Measurements from ENCODE around the gene UIMC1.
"Not testable (repeated sequence)": the region's sequence is repeated elsewhere in the genome, so short reads cannot be mapped to it uniquely, and the experiment has no call there.

Gene UIMC1

GRCh38 chr5:177005619-177006264 is 837 bp downstream of the UIMC1 start:
- DNase-seq = no peak

DNA sequence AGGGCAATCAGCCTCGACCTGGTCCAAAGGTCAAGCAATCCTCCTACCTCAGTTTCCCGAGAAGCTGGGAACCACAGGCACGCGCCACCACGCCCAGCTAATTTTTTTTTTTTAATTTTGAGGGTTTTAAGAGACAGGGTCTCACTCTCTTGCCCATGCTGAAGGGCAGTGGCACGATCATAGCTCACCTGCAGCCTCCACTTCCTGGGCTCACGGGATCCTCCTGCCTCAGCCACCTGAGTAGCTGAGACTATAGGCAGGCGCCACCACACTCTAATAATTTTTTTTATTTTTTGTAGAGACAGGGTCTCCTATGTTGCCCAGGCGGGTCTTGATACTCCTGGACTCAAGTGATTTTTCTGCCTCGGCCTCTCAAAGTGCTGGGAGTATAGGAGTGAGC is 1.6 kb downstream of the UIMC1 start:
- no peak for DNase-seq

DNA sequence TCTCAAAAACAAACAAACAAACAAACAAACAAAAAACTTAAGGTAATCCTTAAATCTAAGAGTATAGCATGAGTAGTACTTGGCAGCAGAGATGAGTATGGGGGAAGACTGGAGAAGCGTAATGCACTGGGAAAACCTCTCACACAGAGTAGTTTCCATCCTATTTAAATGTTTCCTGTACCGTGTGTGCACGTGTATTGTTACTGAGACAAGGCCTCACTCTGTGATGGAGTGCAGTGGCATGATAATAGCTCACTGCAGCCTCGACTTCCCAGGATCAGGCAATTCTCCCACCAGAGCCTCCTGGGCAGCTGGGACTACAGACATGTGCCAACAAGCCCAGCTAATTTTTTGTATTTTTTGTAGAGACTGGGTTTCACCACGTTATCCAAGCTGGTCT is 2.9 kb downstream of the UIMC1 start:
- no peak for DNase-seq

- not testable (repeated sequence) for DNase-seq
Observed at GRCh38 chr5:176999526-176999925, 7.1 kb downstream of the UIMC1 start.

DNA sequence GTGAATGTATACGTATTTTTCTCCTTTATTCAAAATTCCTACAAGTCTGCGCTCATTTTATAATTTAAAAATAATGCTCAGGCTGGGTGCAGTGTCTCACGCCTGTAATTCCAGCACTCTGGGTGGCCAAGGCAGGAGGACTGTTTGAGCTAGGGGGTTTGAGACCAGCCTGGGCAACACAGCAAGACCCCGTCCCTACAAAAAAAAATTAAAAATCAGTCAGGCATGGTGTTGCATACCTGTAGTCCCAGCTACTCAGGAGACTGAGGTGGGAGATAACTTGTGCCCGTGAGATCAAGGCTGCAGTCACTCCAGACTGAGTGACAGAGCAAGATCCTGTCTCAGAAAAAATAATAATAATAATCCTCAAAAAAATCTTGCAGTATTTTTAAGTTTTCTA is 7.8 kb downstream of the UIMC1 start:
- no peak for DNase-seq

DNA sequence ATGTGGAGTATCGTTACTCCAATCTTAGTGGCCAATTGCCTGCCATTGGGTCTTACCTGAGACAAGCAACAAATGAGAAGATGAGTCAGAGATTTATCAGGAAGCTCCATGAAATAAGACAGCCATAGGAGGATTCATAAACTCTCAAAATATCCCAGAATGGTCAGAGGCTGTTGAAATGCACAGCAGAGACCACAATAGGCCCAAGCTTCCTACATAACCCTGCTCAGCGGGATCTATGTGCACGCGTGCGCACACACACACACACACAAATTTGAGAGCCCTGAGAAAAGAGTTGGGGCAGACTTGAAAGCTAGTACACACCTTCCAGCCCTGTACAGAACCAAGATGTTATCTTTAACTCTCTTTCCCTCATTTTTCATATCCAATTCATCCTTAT is 9.8 kb downstream of the UIMC1 start:
- no peak for DNase-seq

DNA sequence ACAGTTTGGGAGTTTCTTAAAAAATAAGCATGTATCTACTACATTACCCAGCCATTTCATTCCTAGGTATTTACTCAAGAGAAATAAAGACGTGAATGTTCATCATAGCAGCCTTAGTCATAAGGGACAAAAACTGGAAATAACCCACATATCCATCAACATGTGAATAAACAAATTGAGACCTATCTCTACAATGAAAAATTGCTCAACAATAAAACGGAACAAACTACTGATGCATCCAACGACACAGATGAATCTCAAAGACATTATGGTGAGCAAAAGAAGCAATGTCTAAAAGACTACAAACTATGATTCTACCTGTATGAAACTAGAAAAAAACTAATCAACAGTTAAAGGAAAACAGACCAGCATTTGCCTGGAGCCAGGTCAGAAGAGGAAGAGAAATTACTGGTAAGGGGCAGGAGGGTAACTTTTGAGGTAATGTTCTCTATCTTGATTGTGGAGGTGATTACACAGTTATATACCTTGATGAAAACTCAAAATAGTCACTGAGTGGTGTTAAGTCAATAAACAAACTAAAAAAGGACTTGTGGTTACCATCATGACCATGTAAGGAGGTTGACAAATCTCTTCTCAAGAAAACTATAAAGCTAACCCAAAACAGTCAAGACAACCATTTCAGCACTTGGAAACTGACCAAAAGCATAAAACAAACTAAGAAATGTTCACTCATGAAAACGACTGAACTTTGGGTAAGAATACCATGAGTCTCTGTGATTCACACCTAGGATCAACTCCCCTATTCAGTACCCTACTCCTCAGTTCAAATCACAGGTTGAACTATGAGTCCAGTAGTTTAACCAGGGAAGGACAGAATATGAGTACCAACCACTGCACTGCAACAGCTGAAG is 10.4 kb downstream of the UIMC1 start:
- DNase-seq = no peak

DNA sequence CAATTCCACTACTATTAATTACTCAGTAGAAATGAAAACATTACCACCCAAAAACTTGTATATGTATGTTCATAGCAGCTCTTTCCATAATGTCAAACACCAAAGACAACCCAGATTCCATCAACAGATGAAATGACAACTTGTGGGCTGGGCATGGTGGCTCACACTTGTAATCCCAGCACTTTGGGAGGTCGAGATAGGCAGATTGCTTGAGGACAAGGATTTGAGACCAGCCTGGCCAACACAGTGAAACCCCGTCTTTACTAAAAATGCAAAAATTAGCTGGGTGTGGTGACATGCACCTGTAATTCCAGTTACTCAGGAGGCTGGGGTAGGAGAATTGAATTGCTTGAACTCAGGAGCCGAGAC is 11.5 kb downstream of the UIMC1 start:
- DNase-seq = no peak

GRCh38 chr5:176994460-176995121 is 12.0 kb downstream of the UIMC1 start:
- no peak for DNase-seq

GRCh38 chr5:176993081-176993480 is 13.5 kb downstream of the UIMC1 start:
- not testable (repeated sequence) for DNase-seq

GRCh38 chr5:176987583-176987982 is 19.0 kb downstream of the UIMC1 start:
- DNase-seq = no peak

DNA sequence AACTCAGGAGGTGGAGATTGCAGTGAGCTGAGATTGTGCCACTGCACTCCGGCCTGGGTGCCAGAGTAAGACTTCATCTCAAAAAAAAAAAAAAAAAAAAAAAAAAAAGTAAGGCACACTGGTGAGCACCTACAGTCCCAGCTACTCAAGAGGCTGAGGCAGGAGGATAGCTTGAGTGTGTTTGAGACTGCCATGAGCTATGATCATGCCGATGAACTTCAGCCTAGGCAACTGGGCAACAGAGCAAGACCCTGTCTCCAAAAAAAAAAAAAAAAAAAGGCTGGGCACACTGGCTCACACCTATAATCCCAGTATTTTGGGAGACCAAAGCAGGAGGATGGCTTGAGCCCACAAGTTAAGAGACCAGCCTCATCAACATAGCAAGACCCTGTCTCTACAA is 20.3 kb downstream of the UIMC1 start:
- no peak for DNase-seq

DNA sequence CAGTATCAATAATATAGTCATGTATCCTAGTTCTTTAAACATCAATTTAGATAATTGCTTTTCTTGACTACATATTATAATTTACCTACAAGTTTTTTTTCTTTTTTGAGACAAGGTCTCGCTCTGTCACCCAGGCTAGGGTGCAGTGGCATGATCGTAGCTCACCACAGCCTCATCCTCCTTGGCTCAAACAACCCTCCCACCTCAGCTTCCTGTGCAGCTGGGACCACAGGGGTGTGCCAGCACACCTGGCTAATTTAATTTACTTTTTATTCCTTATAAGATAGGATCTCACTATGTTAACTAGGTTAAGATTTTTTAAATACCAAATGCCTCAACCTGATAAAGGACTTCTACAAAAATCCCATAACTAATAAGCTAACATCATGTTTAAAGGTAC is 21.1 kb downstream of the UIMC1 start:
- no peak for DNase-seq

- DNase-seq = not testable (repeated sequence)
Observed at GRCh38 chr5:176984176-176984575, 22.4 kb downstream of the UIMC1 start.

DNA sequence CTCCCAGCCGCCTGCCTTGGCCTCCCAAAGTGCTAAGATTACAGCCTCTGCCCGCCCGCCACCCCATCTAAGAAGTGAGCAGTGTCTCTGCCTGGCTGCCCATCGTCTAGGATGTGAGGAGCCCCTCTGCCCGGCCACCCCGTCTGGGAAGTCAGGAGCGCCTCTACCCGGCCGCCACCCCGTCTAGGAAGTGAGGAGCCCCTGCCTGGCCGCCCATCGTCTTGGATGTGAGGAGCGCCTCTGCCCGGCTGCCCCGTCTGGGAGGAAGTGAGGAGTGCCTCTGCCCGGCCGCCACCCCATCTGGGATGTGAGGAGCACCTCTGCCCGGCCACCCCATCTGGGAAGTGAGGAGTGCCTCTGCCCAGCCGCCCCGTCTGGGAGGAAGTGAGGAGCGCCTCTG is 23.0 kb downstream of the UIMC1 start:
- DNase-seq = not testable (repeated sequence)

DNA sequence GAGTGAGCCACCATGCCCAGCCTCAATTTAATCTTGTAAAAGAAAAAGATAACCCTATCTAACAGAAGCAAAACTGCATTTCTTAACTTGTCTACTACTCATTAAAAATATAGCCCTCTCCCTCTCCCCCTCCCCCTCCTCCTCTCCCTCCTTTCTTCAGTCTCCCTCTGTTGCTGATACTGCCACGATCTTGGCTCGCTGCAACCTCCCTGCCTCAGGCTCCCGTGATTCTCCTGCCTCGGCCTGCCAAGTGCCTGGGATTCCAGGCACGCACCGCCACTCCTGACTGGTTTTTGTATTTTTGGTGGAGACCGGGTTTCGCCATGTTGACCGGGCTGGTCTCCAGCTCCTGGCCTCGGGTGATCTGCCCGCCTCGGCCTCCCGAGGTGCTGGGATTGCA is 23.5 kb downstream of the UIMC1 start:
- DNase-seq = not testable (repeated sequence)

DNA sequence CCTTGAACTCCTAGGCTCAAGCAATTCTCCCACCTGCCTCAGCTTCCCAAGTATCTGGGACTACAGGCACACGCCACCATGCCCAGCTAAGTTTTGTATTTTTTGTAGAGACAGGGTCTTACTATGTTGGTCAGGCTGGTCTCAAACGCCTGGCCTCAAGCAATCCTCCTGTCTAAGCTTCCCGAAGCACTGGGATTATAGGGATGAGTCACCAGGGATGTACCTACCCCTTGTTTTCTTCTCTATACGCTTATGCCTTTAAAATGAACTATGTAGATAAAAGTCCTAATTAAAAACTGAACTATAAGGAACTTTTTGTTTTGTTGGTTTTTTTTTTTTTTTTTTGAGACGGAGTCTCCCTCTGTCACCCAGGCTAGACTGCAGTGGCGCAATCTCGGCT is 25.8 kb downstream of the UIMC1 start:
- no peak for DNase-seq

DNA sequence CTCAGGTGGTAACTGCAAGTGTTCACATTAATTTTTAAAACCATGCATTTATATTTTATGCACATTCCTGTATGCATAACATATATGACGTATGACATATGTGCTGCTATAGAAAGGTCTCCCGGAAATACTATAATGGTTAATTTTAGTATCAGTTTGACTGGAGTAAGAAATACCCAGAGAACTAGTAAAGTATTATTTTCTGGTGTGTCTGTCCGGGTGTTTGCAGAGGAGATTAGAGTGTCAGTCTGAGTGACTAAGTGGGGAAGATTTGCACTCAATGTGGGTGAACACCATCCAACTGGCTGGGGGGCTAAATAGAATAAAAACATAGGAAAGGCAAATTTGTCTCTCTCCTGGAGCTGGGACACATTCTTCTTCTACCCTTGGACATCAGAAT is 26.9 kb downstream of the UIMC1 start:
- no peak for DNase-seq

- DNase-seq = no peak
Observed at GRCh38 chr5:176965633-176966032, 40.9 kb downstream of the UIMC1 start.

DNA sequence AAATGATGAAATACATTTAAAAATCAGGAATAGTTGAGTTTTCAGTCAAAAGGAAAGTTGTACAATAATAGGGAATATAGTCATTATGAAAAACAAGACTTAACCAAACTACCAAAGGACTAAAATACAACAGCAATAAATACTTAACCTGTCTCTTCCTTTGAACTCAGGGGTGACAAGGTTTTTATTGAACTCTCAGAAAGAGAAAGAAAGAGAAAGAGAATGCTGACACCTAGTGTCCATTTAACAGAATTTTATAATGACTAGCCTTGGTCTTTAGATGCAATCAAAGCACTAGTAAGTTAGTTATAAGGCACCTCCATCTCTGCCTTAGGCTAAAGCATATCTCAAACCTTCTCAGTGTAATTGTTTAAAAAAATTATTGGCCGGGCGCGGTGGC is 47.5 kb downstream of the UIMC1 start:
- DNase-seq = no peak

- no peak for DNase-seq
Observed at GRCh38 chr5:176956756-176957155, 49.8 kb downstream of the UIMC1 start.

- no peak for DNase-seq
Observed at GRCh38 chr5:176955895-176956294, 50.7 kb downstream of the UIMC1 start.

DNA sequence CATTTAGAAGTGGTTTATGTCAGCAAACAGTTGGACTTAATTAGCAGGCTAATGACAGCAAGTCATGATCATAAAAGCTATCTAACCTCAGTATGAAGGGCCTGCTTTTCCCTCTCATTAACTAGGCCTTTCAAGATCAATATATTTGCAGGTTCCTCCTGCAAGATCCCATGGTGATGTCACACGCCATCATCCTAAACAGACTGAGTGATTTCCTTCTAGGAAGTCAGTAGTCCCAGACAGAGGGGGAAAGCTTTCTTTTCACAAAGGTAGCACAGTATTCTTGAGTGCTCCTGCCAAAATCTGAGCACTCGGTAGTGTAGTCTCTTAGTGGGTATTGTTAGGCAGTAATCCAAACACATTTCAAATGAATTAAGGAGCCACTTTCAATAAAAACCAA is 52.5 kb downstream of the UIMC1 start:
- no peak for DNase-seq
